Psoas muscle (tissue), 8 donors: Measurements from ENCODE around the gene PDE8B. TPM values are rescaled to one million over a fixed set of nuclear protein-coding genes. Genes with fewer than 3 reads are reported as not detected.

ENCODE experiments used
- ATAC-seq, 4 donors: fragments of 200-7000 bp; cut with Tn5 transposase; one replicate each; pipeline ENCODE4 v1.9.1; 2020; ENCODE audit warnings: moderate library complexity in 3 of 4, mild to moderate bottlenecking in 2 of 4
- DNase-seq, 2 donors: peaks; one replicate each; pipeline ENCODE4 v3.0.0-alpha.2; 2020
- H3K27ac ChIP-seq: fragments of 200-600 bp; one replicate; pipeline ENCODE4 v1.8.0; 2022
- H3K27me3 ChIP-seq, 3 donors: fragments of 200-600 bp in 1 of 3; one replicate each; pipeline versions ENCODE4 v1.6.1 to v1.8.0; 2013 to 2022; ENCODE audit warnings: low read length in 2 of 3, mild to moderate bottlenecking in 2 of 3, moderate library complexity in 1 of 3; ENCODE audit not compliant: insufficient read depth in 3 of 3
- H3K36me3 ChIP-seq, 2 donors: fragments of 200-600 bp in 1 of 2; one replicate each; pipeline versions ENCODE4 v1.6.1 to v1.8.0; 2013 to 2022; ENCODE audit warnings: low read depth in 1 of 2, mild to moderate bottlenecking in 1 of 2, moderate library complexity in 1 of 2; ENCODE audit not compliant: insufficient read depth in 1 of 2
- H3K4me1 ChIP-seq: fragments of 200-600 bp; one replicate; pipeline ENCODE4 v1.8.0; 2022
- H3K4me3 ChIP-seq: fragments of 200-600 bp; one replicate; pipeline ENCODE4 v1.8.0; 2022; ENCODE audit warnings: mild to moderate bottlenecking
- H3K9me3 ChIP-seq: fragments of 200-600 bp; one replicate; pipeline ENCODE4 v1.8.0; 2022
- WGBS, 3 donors: extraction: QIAGEN DNeasy Blood & Tissue Kit; methylation state at CpG; one replicate each; pipeline versions ENCODE4 v1.1.6 to v1.1.7; 2013; 5-methylcytosine and 5-hydroxymethylcytosine counted together
- intact Hi-C, 2 donors: fragments of 100-400 bp; cut with DNase I; formaldehyde crosslinking; loops; one replicate each; pipeline versions ENCODE4 v1.11.0 to v1.14.2; 2022
- polyA plus RNA-seq, 3 donors: library from polyadenylated mRNA; stranded (reverse); fragments of 200-250 nt; gene quantifications; one replicate each; pipeline ENCODE4 v1.2.3, GENCODE V29; 2013
- total RNA-seq, 4 donors: library from RNA; stranded (reverse); fragmentation: NEBNext Ultra II Directional in 2 of 4; extraction: Animal tissue kit (Norgen Biotek cat#: 25700) in 2 of 4; gene quantifications; one replicate each; pipeline versions ENCODE4 v1.2.1 to v1.2.4, GENCODE V29; 2021 to 2023
- TF ChIP-seq, protein P1 (sequence below): fragments of 200-600 bp; IDR thresholded peaks from one replicate; pipeline ENCODE4 v1.8.0; 2022; ENCODE audit warnings: antibody characterized with exemption
- donor health status: healthy with polysubstance abuse.
- donor health status: DM: no; HTN: no; CAD: no; lungs with moderate emphysema.
- donor health status: Bipolar disorder and iron deficiency.
- donor health status: healthy.
- donor health status: DM: yes; HTN: yes; CAD: no.
- donor health status: DM: no; HTN: no; CAD: no.
- donor health status: DM: no; HTN: no; CAD: no.
- donor health status: DM: yes; HTN: yes; CAD: no.

The PDE8B gene
- total and polyA plus RNA-seq, 7 donors: 0.12 to 2.9 (median 0.46) TPM

DNA sequence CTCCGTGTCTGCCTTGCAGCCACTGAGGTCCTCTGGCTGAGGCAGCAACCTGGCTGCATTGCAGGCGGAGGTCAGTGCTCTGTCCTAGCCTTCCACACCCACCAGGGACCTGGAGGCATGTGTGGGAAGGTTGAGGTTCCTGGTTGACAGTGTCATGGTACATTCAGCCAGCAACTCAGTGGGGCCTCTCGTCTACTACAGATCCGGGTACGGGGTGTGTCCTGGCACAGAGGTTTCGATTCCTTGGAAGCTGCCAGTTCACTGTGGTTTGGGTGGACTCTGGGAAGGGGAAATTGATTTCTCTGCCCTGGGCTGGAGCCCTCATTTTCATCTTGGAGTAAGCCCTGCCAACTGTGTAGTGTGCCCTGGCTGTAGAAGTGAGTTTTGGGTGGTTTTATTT lies 45.1 kb downstream of the PDE8B start:
- intact Hi-C loops: no loop called here
- Histone ChIP-seq H3K4me1 (no peaks in the 10 kb centered on the region), H3K9me3 (no peaks in the 10 kb centered on the region), H3K4me3 (no peak overlapping the region), H3K27ac (no peak overlapping the region), H3K36me3 (no peaks in the 10 kb centered on the region), H3K27me3 (no peaks in the 10 kb centered on the region)
- 68 to 73% (median 71%) methylated on average over 6 of the region's 6 CpGs for WGBS, 3 donors
- ATAC-seq (no peak), DNase-seq (no peak)
- TF ChIP-seq, protein P1, sequence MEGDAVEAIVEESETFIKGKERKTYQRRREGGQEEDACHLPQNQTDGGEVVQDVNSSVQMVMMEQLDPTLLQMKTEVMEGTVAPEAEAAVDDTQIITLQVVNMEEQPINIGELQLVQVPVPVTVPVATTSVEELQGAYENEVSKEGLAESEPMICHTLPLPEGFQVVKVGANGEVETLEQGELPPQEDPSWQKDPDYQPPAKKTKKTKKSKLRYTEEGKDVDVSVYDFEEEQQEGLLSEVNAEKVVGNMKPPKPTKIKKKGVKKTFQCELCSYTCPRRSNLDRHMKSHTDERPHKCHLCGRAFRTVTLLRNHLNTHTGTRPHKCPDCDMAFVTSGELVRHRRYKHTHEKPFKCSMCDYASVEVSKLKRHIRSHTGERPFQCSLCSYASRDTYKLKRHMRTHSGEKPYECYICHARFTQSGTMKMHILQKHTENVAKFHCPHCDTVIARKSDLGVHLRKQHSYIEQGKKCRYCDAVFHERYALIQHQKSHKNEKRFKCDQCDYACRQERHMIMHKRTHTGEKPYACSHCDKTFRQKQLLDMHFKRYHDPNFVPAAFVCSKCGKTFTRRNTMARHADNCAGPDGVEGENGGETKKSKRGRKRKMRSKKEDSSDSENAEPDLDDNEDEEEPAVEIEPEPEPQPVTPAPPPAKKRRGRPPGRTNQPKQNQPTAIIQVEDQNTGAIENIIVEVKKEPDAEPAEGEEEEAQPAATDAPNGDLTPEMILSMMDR: no peak

DNA sequence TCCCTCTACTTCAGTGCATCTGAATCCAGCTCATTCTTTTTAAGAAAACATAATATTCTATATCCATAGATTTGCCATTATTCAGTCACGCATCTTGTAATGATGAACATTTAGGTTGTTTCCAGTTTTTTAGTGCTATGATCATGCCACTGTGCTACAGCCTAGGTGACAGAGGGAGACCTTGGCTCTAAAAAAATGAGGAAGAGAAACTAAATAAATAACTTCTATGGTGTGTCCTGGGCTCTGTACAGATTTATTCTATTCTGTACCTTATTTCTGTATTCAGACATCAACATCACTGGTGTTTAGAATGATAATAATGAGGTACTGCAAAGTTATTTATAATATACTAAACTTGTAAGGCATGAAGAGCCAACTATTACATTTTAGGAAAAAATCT lies 45.9 kb downstream of the PDE8B start:
- DNase-seq (no peak), ATAC-seq (no peak)
- 95 to 96% (median 96%) methylated on average over 1 of the region's 1 CpG for WGBS, 3 donors
- Histone ChIP-seq H3K27ac (no peak overlapping the region), H3K36me3 (no peaks in the 10 kb centered on the region), H3K27me3 (no peaks in the 10 kb centered on the region), H3K9me3 (no peaks in the 10 kb centered on the region), H3K4me3 (no peak overlapping the region), H3K4me1 (no peaks in the 10 kb centered on the region)
- intact Hi-C loops: no loop called here
- TF ChIP-seq, protein P1: no peak

DNA sequence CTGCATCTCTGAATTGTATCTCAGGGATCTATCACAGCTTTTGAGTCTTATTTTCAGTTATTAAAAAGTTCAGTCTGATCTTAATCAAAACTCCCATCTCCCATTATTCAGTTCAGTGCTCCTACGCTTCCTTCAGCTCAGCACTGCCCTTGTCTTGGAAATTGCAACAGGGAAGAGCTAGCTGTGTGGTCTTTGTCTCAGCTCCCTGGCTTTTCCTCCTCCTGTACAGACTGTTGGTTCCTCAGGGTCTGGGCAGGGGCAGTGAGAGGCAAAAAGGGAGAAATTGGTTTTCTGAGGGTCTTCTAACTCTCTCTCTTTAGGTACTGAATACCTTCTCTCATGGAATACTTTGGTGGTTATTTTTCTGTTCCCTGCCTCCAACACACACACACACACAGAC lies 48.2 kb downstream of the PDE8B start:
- Histone ChIP-seq H3K27ac (no peak overlapping the region), H3K36me3 (no peaks in the 10 kb centered on the region), H3K9me3 (no peaks in the 10 kb centered on the region), H3K4me3 (no peak overlapping the region), H3K4me1 (no peaks in the 10 kb centered on the region), H3K27me3 (no peaks in the 10 kb centered on the region)
- WGBS, 3 donors: 82 to 100% (median 83%) methylated on average over 1 of the region's 1 CpG
- ATAC-seq (no peak), DNase-seq (no peak)
- TF ChIP-seq, protein P1: no peak
- intact Hi-C loops: no loop called here

DNA sequence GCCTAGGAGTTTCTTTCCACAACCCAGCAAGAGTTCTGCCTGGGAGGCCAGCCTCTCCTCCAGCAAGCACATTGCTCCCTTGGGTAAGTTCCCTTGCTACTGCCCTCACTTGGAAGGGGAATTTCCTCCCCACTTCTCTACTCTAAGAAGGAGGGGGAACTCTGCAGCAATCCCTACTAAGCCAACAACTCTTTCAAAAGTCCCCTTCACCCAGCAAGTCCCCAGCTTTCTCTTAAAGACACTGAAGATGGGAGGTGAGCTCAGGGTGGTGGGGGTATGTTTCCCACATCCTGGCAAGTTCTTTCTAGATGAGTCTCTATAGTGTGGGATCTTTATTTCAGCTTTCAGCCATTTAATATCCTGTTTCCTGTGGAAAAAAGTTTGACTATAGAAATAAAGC lies 49.0 kb downstream of the PDE8B start:
- H3K36me3 ChIP-seq: no peaks in the 10 kb centered on the region
- H3K27me3 ChIP-seq: no peaks in the 10 kb centered on the region
- intact Hi-C loops: no loop called here
- ATAC-seq (no peak), DNase-seq (no peak)
- no peak overlapping the region for H3K27ac ChIP-seq
- H3K9me3 ChIP-seq: no peaks in the 10 kb centered on the region
- no peaks in the 10 kb centered on the region for H3K4me1 ChIP-seq
- TF ChIP-seq, protein P1: no peak
- no peak overlapping the region for H3K4me3 ChIP-seq

DNA sequence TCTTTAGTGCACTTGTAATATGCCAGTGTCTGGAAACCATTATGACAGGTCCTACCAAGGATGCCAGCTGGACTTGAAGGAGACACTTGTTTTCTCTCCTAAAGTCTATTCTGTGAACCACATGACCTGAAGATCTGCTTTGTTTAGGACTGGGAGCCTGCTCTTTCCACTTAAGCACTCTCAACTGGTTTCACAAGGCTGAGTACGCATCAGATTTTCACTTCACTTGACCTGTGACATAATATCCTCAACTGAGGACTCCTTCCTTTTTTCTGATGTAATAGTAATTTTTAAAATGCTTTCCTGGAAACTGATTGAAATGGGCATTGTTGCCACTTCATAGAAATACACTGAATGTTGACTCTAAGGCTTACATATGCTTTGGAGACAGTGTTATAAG lies 52.2 kb downstream of the PDE8B start:
- TF ChIP-seq, protein P1: no peak
- intact Hi-C loops: no loop called here

More for the DNA sequence above, 52.2 kb downstream of the PDE8B start:
- no peaks in the 10 kb centered on the region for H3K36me3 ChIP-seq
- WGBS, 3 donors: 84 to 91% (median 86%) methylated on average over 1 of the region's 1 CpG
- no peaks in the 10 kb centered on the region for H3K27me3 ChIP-seq
- DNase-seq (no peak), ATAC-seq (no peak)
- no peak overlapping the region for H3K4me3 ChIP-seq
- H3K9me3 ChIP-seq: no peaks in the 10 kb centered on the region
- H3K4me1 ChIP-seq: no peaks in the 10 kb centered on the region
- H3K27ac ChIP-seq: no peak overlapping the region
